Natural killer cell (primary cell): ENCODE measurements around the gene CD8B. TPM values are rescaled to one million over a fixed set of nuclear protein-coding genes. Genes with fewer than 3 reads are reported as not detected.
A peak's percentile ranks its signal among the peaks of the same experiment; 100 is the strongest.

Experiments
- ATAC-seq, 3 donors: fragments of 150-1000 bp in 2 of 3; fragments of 200-7000 bp in 1 of 3; cut with Tn5 transposase; 1 replicate in 1 of 3; 2 replicates in 2 of 3; pipeline ENCODE4 v1.10.0; 2021; ENCODE audit warnings: mild to moderate bottlenecking in 2 of 3, moderate library complexity in 2 of 3
- DNase-seq, 2 donors: peaks; one replicate each; pipeline versions ENCODE4 v3.0.0 to v3.0.0-alpha.2; 2013 to 2021; ENCODE audit warnings: mixed read lengths in 1 of 2
- H3K27ac ChIP-seq: one replicate; pipeline ENCODE4 v1.5.1; 2013; ENCODE audit warnings: mild to moderate bottlenecking, low read length
- H3K27me3 ChIP-seq: one replicate; pipeline ENCODE4 v1.6.1; 2013; ENCODE audit warnings: low read length; ENCODE audit not compliant: control insufficient read depth, insufficient read depth
- H3K36me3 ChIP-seq: one replicate; pipeline ENCODE4 v1.6.1; 2013; ENCODE audit warnings: low read length; ENCODE audit not compliant: control insufficient read depth, insufficient read depth
- H3K4me1 ChIP-seq: one replicate; pipeline ENCODE4 v1.6.1; 2013; ENCODE audit warnings: low read length; ENCODE audit not compliant: control insufficient read depth, insufficient read depth
- H3K4me3 ChIP-seq: one replicate; pipeline ENCODE4 v1.5.1; 2013; ENCODE audit warnings: low read length
- H3K9me3 ChIP-seq: one replicate; pipeline ENCODE4 v1.6.1; 2013; ENCODE audit warnings: low read length; ENCODE audit not compliant: control insufficient read depth, insufficient read depth
- H3K27ac Mint-ChIP-seq, 2 donors: one replicate each; pipeline ENCODE4 v1.8.0; 2022; ENCODE audit warnings: mild to moderate bottlenecking in 2 of 2, mixed read lengths in 2 of 2, moderate library complexity in 1 of 2
- H3K27me3 Mint-ChIP-seq, 2 donors: one replicate each; pipeline ENCODE4 v1.8.0; 2022; ENCODE audit warnings: low read depth in 2 of 2, mixed read lengths in 2 of 2
- H3K36me3 Mint-ChIP-seq: one replicate; pipeline ENCODE4 v1.8.0; 2022; ENCODE audit warnings: mixed read lengths
- H3K4me1 Mint-ChIP-seq, 2 donors: one replicate each; pipeline ENCODE4 v1.8.0; 2022; ENCODE audit warnings: mixed read lengths in 2 of 2
- H3K4me3 Mint-ChIP-seq: one replicate; pipeline ENCODE4 v1.8.0; 2022; ENCODE audit warnings: mild to moderate bottlenecking, moderate library complexity, mixed read lengths
- H3K9me3 Mint-ChIP-seq, 2 donors: one replicate each; pipeline ENCODE4 v1.8.0; 2022; ENCODE audit warnings: mixed read lengths in 2 of 2
- WGBS: methylation state at CpG from one replicate; pipeline ENCODE4 v1.1.7; 2013; ENCODE audit warnings: missing lambda C conversion rate; ENCODE audit not compliant: insufficient coverage; 5-methylcytosine and 5-hydroxymethylcytosine counted together
- intact Hi-C: fragments of 100-400 bp; cut with micrococcal nuclease; formaldehyde crosslinking; loops from one replicate; pipeline ENCODE4 v1.14.2; 2022
- total RNA-seq, 4 donors: library from RNA; stranded (reverse); fragments of 120-200 nt in 1 of 4; gene quantifications; one replicate each; pipeline versions ENCODE4 v1.2.3 to v1.2.4, GENCODE V29; 2013 to 2022
- TF ChIP-seq, protein P1 (sequence below): fragments of 200-600 bp; IDR thresholded peaks from one replicate; pipeline ENCODE4 v1.8.0; 2022; ENCODE audit warnings: antibody characterized with exemption

The CD8B gene
- total RNA-seq, 3 donors from 2014 or later (not counting 1 experiment from before 2014, with no cell fraction given): 1.9 to 22.7 (median 6.0) TPM

DNA sequence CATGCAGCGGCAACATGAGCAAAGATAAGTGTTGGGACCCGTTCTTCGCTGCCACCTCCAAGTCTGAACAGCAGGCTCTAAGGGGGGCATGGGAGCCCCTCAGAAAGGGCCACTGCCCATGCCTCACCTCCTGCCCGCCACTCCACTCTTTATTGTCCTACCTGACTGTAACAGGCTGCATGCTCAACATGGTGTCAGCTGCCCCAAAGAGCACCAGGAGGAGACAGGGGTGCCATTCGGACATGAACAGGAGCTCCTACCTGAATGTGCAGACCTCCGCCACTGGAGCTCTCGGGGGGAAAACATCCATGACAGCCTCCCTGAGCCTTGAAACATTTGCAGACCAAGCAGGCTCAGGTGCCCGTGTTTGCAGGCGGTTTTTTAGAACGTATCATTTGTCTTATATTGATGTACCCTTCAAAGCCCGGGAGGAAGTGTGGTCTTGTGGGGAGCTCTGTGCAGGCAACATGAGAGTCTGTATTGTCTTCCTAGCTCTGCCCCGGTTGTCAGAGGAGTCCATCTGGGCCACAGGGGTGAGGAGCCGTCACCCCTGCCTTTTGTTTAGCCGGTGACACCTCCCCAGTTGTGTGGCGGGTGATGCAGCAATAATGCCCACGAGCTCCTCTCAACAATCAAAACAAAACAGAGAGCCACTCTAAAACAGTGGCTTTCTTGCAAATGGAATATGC is 35.8 kb downstream of the CD8B start:
- DNase-seq (peak; percentile 21 to 87), ATAC-seq (peak; percentile 84 to 93 (median 91))
- Histone ChIP-seq H3K27ac (peak overlapping the region; percentile 16), H3K4me1 (peaks cover 4% of the 10 kb centered on the region), H3K27me3 (no peaks in the 10 kb centered on the region), H3K4me3 (peak overlapping the region; percentile 3), H3K9me3 (peaks cover 2% of the 10 kb centered on the region), H3K36me3 (no peaks in the 10 kb centered on the region)
- TF ChIP-seq, protein P1, sequence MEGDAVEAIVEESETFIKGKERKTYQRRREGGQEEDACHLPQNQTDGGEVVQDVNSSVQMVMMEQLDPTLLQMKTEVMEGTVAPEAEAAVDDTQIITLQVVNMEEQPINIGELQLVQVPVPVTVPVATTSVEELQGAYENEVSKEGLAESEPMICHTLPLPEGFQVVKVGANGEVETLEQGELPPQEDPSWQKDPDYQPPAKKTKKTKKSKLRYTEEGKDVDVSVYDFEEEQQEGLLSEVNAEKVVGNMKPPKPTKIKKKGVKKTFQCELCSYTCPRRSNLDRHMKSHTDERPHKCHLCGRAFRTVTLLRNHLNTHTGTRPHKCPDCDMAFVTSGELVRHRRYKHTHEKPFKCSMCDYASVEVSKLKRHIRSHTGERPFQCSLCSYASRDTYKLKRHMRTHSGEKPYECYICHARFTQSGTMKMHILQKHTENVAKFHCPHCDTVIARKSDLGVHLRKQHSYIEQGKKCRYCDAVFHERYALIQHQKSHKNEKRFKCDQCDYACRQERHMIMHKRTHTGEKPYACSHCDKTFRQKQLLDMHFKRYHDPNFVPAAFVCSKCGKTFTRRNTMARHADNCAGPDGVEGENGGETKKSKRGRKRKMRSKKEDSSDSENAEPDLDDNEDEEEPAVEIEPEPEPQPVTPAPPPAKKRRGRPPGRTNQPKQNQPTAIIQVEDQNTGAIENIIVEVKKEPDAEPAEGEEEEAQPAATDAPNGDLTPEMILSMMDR: no peak
- Mint-ChIP-seq H3K4me1 (peaks cover 6 to 10% of the 10 kb centered on the region in 2 donors), H3K4me3 (peak overlapping the region; percentile 63), H3K36me3 (no peaks in the 10 kb centered on the region), H3K27me3 (peaks cover 0 to 3% of the 10 kb centered on the region in 2 donors), H3K9me3 (no peaks in the 10 kb centered on the region), H3K27ac (peak overlapping the region; percentile 46 to 72)
- 57% methylated on average over 16 of the region's 16 CpGs for WGBS
- intact Hi-C loops: no loop called here

DNA sequence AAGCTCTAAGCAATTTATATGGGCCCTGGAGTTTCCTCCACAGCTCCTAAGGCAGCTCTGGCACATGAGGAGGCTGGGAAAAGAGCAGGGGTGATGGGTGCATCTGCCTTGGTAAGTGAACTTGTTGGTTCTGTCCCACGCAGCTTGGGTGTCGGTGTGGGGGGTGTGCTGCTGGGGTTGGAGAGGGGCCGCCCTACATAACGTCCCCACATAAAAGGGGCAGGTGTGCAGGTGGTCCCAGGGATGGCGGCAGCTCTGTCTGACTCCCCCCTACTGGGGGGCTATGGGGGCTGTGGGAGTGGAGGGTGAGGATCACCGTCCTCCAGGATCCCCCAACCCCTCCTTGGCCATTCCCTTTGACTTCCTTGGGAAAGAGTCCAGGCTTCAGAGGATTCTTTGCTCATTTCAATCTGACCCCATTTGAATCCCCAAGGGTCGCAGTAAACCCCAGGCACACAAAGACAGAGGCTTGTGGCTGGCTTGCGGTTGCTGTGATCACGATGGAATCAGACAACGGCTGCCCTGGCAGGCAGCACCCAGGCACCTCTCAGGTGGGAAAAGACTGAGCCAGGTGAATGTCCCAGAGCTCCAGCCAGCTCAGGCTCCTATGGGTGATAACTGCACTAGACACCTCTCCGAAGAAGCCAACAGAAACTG is 36.5 kb downstream of the CD8B start:
- Mint-ChIP-seq H3K27me3 (peaks cover 0 to 3% of the 10 kb centered on the region in 2 donors), H3K4me1 (peaks cover 6 to 10% of the 10 kb centered on the region in 2 donors), H3K4me3 (no peak overlapping the region), H3K27ac (no peak overlapping the region), H3K9me3 (no peaks in the 10 kb centered on the region), H3K36me3 (no peaks in the 10 kb centered on the region)
- Histone ChIP-seq H3K27ac (no peak overlapping the region), H3K4me1 (peaks cover 4% of the 10 kb centered on the region), H3K4me3 (peak overlapping the region; percentile 3), H3K9me3 (peaks cover 2% of the 10 kb centered on the region), H3K27me3 (no peaks in the 10 kb centered on the region), H3K36me3 (no peaks in the 10 kb centered on the region)
- ATAC-seq (no peak), DNase-seq (peak in 1 of 2 donors; percentile 57)
- intact Hi-C loops: no loop called here
- TF ChIP-seq, protein P1: no peak
- 70% methylated on average over 10 of the region's 11 CpGs for WGBS

DNA sequence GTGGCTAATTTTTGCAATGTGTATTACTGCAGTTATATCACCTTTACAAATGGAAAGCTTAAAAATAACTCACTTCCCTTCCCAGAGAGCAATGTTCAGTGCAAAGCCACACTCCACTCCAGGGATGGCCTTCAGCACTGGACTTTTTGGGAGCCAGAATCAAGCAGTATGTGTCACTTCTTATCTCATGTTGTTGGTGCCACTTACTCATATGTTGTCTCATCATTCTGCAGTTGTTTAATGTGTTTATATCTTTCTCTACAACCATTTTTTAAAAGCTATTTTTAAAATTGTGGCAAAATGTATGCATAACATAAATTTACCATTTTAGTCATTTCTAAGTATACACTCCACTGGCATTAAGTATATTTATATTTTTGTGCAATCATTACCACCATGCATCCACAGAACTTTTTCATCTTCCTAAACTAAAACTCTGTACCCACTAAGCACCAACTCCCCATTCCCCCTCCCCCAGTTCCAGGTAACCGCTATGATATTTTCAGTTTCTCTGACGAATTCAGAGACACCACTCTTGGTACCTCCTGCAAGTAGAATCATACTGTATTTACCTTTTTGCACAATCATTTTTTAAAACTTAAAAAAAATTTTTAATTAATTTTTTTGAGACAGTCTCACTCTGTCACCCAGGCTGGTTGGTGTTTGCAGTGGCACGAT is 38.9 kb downstream of the CD8B start:
- no peak for ATAC-seq
- Histone ChIP-seq H3K4me3 (no peak overlapping the region), H3K36me3 (no peaks in the 10 kb centered on the region), H3K27ac (no peak overlapping the region), H3K9me3 (peaks cover 2% of the 10 kb centered on the region), H3K27me3 (no peaks in the 10 kb centered on the region), H3K4me1 (peaks cover 4% of the 10 kb centered on the region)
- Mint-ChIP-seq H3K27ac (no peak overlapping the region), H3K4me3 (no peak overlapping the region), H3K4me1 (peaks cover 6 to 10% of the 10 kb centered on the region in 2 donors), H3K27me3 (peaks cover 6 to 10% of the 10 kb centered on the region in 2 donors), H3K36me3 (no peaks in the 10 kb centered on the region), H3K9me3 (no peaks in the 10 kb centered on the region)
- no peak for DNase-seq
- TF ChIP-seq, protein P1: no peak
- intact Hi-C loops: no loop called here
- 50% methylated on average over 3 of the region's 3 CpGs for WGBS
